Transverse colon (tissue), 4 donors: ENCODE data around the gene C2CD2L. TPM values are rescaled to one million over a fixed set of nuclear protein-coding genes. Genes with fewer than 3 reads are reported as not detected.

Experiments
- DNase-seq: peaks from one replicate; pipeline ENCODE4 v3.0.0-alpha.2; 2019
- H3K27ac ChIP-seq, 4 donors: fragments of 200-600 bp; sonication (generic); 2 replicates each; pipeline ENCODE4 v1.5.1; 2016 to 2018; ENCODE audit warnings: inconsistent platforms in 4 of 4
- H3K27me3 ChIP-seq: fragments of 200-600 bp; sonication (generic); 2 replicates; pipeline ENCODE4 v1.5.1; 2017; ENCODE audit warnings: inconsistent platforms
- H3K36me3 ChIP-seq, 4 donors: fragments of 200-600 bp; sonication (generic); 2 replicates each; pipeline ENCODE4 v1.5.1; 2017 to 2019; ENCODE audit warnings: inconsistent platforms in 4 of 4
- H3K4me1 ChIP-seq, 4 donors: fragments of 200-600 bp; sonication (generic); 2 replicates each; pipeline ENCODE4 v1.5.1; 2017 to 2020; ENCODE audit warnings: inconsistent platforms in 4 of 4
- H3K4me3 ChIP-seq, 4 donors: fragments of 200-600 bp; sonication (generic); 1 replicate in 1 of 4; 2 replicates in 3 of 4; pipeline versions ENCODE4 v1.5.1 to v1.6.1; 2017 to 2019; ENCODE audit warnings: inconsistent platforms in 4 of 4
- H3K9me3 ChIP-seq, 2 donors: fragments of 200-600 bp; sonication (generic); 2 replicates each; pipeline ENCODE4 v1.5.1; 2017 to 2019; ENCODE audit warnings: inconsistent platforms in 2 of 2
- CTCF ChIP-seq, 5 experiments: fragments of 200-600 bp in 3 of 5; fragments of 450-650 bp in 2 of 5; sonication (generic) in 3 of 5; IDR thresholded peaks; 1 replicate in 2 of 5; 2 replicates in 3 of 5; pipeline ENCODE4 v1.5.1; 2016 to 2017; ENCODE audit warnings: antibody characterized with exemption in 5 of 5, inconsistent platforms in 3 of 5, mild to moderate bottlenecking in 2 of 5, moderate library complexity in 1 of 5
- EP300 ChIP-seq: sonication (generic); formaldehyde crosslinking; IDR thresholded peaks from one replicate; pipeline ENCODE4 v1.6.1; 2017; ENCODE audit warnings: antibody characterized with exemption, low read depth
- POLR2A ChIP-seq: fragments of 450-650 bp; IDR thresholded peaks from one replicate; pipeline ENCODE4 v1.6.1; 2016; ENCODE audit warnings: antibody characterized with exemption, mild to moderate bottlenecking, moderate library complexity
- POLR2AphosphoS5 ChIP-seq, 3 donors: sonication (generic); formaldehyde crosslinking; IDR thresholded peaks; one replicate each; pipeline ENCODE4 v1.6.1; 2016; ENCODE audit warnings: antibody characterized with exemption in 3 of 3
- WGBS, 2 donors: methylation state at CpG; one replicate each; pipeline ENCODE4 v1.1.5; 2018; ENCODE audit warnings: low coverage in 1 of 2; 5-methylcytosine and 5-hydroxymethylcytosine counted together
- in situ Hi-C, 4 donors: fragments of 200-750 bp; cut with MboI; loops; one replicate each; pipeline versions ENCODE4 v1.15.0 to v1.15.1; 2017; ENCODE audit warnings: low sequenced_read_pairs in 3 of 4, low pct_ligation_motif_present in 1 of 4, low pct_unique_long_range_greater_than_20kb in 1 of 4
- intact Hi-C: fragments of 100-400 bp; cut with DNase I; formaldehyde crosslinking; loops from one replicate; pipeline ENCODE4 v1.15.1; 2023; ENCODE audit warnings: low total_unique reads
- total RNA-seq, 4 donors: library from RNA; depleted of rRNA; stranded (reverse); fragments of >200 nt; gene quantifications; one replicate each; pipeline ENCODE4 v1.1.0, GENCODE V29; 2016

The C2CD2L gene
- total RNA-seq, 4 donors from 2014 or later, result 11.5 to 56.9 (median 32.7) TPM

GRCh38 chr11:119114351-119114750 is 7.2 kb downstream of the C2CD2L start:
- WGBS, 2 donors, result 89 to 93% methylated on average over 3 to 5 of the region's 5 CpGs
- Histone ChIP-seq H3K4me1 (peaks cover 0 to 7% (median 3%) of the 10 kb centered on the region in 4 donors), H3K4me3 (no peak overlapping the region), H3K27ac (peak overlapping the region in 1 of 4 donors; percentile 2), H3K27me3 (no peaks in the 10 kb centered on the region), H3K9me3 (no peaks in the 10 kb centered on the region), H3K36me3 (peaks cover 0 to 25% (median 2%) of the 10 kb centered on the region in 4 donors)
- no peak for TF ChIP-seq POLR2AphosphoS5 (IDR thresholded peaks at IDR 0.05)
- no peak for TF ChIP-seq CTCF (IDR thresholded peaks at IDR 0.05)
- no peak for TF ChIP-seq POLR2A
- TF ChIP-seq EP300, result no peak
- no peak for DNase-seq
- intact Hi-C loops, result no loop called here
- in situ Hi-C loops, result no loop called here

- H3K4me3 ChIP-seq, result no peak overlapping the region
These were observed 8.5 kb downstream of the C2CD2L start for GRCh38 chr11:119115484-119116234.

GRCh38 chr11:119116235-119116594 is 9.1 kb downstream of the C2CD2L start:
- H3K36me3 ChIP-seq, result peaks cover 0 to 22% (median 2%) of the 10 kb centered on the region in 4 donors
- no peak for TF ChIP-seq CTCF (IDR thresholded peaks at IDR 0.05)
- TF ChIP-seq POLR2A, result no peak
- TF ChIP-seq POLR2AphosphoS5 (IDR thresholded peaks at IDR 0.05), result no peak
- no peak for TF ChIP-seq EP300

More at GRCh38 chr11:119115484-119116234, 8.5 kb downstream of the C2CD2L start:
- Histone ChIP-seq H3K9me3 (no peaks in the 10 kb centered on the region), H3K36me3 (peaks cover 0 to 25% (median 2%) of the 10 kb centered on the region in 4 donors), H3K27ac (peak overlapping the region; percentile 32 to 48 (median 41)), H3K4me1 (peaks cover 0 to 7% (median 3%) of the 10 kb centered on the region in 4 donors), H3K27me3 (no peaks in the 10 kb centered on the region)
- TF ChIP-seq CTCF (IDR thresholded peaks at IDR 0.05) (no peak), POLR2A (no peak), POLR2AphosphoS5 (IDR thresholded peaks at IDR 0.05) (no peak), EP300 (no peak)
- WGBS, 2 donors, result 55 to 69% methylated on average over 15 to 24 of the region's 24 CpGs
- DNase-seq, result peak; percentile 36
- in situ Hi-C loops, result no loop called here
- intact Hi-C loops, result no loop called here

GRCh38 chr11:119116601-119117000 is 9.5 kb downstream of the C2CD2L start:
- H3K27ac ChIP-seq, result peak overlapping the region; percentile 32 to 48 (median 41)
- intact Hi-C loops (no loop called here), in situ Hi-C loops (no loop called here)
- no peak overlapping the region for H3K4me3 ChIP-seq
- no peaks in the 10 kb centered on the region for H3K27me3 ChIP-seq
- no peaks in the 10 kb centered on the region for H3K9me3 ChIP-seq
- TF ChIP-seq POLR2AphosphoS5 (IDR thresholded peaks at IDR 0.05) (no peak), EP300 (no peak), CTCF (IDR thresholded peaks at IDR 0.05) (no peak), POLR2A (no peak)
- WGBS, 2 donors, result 60 to 84% methylated on average over 2 to 5 of the region's 5 CpGs
- DNase-seq, result no peak
- H3K36me3 ChIP-seq, result peaks cover 0 to 18% (median 2%) of the 10 kb centered on the region in 4 donors
- H3K4me1 ChIP-seq, result peaks cover 0 to 10% (median 6%) of the 10 kb centered on the region in 4 donors

More at GRCh38 chr11:119116235-119116594, 9.1 kb downstream of the C2CD2L start:
- H3K4me3 ChIP-seq, result no peak overlapping the region
- DNase-seq, result no peak
- in situ Hi-C loops, result no loop called here
- no peaks in the 10 kb centered on the region for H3K9me3 ChIP-seq
- peak overlapping the region; percentile 32 to 48 (median 41) for H3K27ac ChIP-seq
- H3K4me1 ChIP-seq, result peaks cover 0 to 10% (median 6%) of the 10 kb centered on the region in 4 donors
- WGBS, 2 donors, result 93% methylated on average over 10 of the region's 10 CpGs; no CpG with 5 or more reads in 1 of the 2 donors
- H3K27me3 ChIP-seq, result no peaks in the 10 kb centered on the region
- intact Hi-C loops, result no loop called here
